GM12872 (cell line): ENCODE data around the gene NDOR1.

Experiments
- TF ChIP-seq, protein P1 (sequence below): IDR thresholded peaks from 3 replicates; pipeline ENCODE4 v1.5.1; 2011; ENCODE audit warnings: low read depth, mild to moderate bottlenecking, low read length, moderate library complexity; ENCODE audit not compliant: insufficient read depth

Gene NDOR1

DNA sequence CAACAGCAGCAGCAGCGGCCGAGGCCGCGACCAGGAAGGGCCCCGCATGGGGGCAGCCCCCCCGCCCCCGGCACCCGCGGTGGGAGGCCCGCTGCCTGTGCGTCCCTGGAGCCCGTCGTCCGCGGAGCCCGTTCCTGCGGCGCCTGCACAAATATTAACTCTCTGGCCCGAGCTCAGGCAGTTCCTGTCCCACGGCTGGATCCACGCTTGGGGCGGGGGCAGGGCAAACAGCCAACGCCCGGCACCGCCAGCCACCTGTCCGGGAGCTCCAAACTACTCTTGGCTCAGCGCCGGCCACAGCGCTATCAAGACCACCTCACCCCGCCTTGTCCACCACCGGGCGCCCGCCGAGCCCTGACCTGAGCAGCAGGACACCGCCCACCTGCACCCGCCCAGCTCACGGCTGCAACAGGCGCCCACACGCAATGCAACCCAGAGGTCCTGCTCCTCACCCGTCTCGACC lies 35.6 kb upstream of the NDOR1 start, which contains the start of gene LRRC26:
TSS of gene LRRC26 (minus strand) at position 156 of the 463 bp plus-strand sequence. CDS start at position 48, 108 bp downstream.
- TF ChIP-seq, protein P1, sequence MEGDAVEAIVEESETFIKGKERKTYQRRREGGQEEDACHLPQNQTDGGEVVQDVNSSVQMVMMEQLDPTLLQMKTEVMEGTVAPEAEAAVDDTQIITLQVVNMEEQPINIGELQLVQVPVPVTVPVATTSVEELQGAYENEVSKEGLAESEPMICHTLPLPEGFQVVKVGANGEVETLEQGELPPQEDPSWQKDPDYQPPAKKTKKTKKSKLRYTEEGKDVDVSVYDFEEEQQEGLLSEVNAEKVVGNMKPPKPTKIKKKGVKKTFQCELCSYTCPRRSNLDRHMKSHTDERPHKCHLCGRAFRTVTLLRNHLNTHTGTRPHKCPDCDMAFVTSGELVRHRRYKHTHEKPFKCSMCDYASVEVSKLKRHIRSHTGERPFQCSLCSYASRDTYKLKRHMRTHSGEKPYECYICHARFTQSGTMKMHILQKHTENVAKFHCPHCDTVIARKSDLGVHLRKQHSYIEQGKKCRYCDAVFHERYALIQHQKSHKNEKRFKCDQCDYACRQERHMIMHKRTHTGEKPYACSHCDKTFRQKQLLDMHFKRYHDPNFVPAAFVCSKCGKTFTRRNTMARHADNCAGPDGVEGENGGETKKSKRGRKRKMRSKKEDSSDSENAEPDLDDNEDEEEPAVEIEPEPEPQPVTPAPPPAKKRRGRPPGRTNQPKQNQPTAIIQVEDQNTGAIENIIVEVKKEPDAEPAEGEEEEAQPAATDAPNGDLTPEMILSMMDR, result no peak

DNA sequence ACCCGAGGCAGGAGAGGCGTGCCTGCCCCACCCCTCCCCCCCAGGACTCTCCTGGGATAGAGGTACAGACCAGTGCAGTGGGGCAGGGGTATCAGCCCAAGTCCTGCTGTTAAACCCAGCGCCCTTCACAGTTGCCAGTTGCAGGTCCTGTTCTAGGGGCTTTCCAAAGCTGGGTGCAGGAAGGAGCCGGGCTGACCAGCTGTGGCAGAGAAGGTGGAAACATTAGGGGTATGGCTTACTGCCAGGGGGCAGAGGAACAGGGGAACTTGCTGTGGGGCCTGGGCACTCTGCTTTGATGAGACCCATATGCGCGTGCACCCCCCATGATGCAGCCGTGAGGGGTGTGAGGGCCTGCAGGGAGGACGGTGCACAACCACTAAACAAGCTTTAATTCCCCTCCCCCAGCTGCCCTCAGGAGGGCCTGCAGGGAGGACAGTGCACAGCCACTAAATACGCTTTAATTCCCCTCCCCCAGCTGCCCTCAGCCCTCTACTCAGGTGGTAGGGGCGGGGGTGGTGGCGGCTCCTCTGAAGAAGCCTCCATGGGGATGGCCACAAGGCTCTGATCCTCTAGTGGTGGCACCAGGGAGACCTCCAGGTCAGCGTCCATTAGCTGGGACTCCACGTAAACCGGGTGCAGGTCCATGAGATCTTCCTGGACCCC lies 34.9 kb upstream of the NDOR1 start:
- TF ChIP-seq, protein P1, result no peak

DNA sequence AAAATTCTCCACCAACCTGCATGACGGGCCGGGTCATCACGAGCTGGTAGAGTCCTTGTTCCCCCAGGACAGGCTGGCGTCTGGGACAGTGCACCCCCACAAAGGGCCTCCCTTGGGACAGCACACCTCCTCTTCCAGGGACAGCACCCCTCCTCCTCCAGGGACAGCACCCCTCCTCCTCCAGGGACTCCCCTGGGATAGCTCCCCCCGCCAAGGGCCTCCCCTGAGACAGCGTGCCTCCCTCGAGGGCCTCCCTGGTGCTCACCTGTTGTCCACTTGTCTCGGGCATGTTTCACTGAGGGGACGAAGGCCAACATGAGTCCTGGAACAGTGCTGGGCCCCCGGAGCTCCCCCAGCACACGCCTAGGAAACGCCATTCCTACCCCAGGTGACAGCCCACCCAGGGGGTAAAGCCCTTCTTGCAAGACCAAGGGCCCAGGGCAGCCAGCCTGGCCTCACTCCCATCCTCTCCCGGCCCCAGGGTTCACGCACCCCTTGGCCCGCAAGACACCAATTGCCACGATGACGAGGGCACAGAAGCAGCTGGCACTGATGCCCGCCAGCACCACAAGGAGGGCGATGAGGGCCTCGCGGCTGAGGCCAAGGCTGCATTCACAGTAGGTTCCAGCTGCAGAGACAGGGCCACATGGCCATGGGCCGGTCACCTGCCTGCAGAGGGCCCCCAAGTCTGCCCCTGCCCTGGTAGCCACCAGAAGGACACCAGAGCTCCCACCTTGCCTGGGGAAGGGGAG lies 34.2 kb upstream of the NDOR1 start:
- TF ChIP-seq, protein P1, result no peak

DNA sequence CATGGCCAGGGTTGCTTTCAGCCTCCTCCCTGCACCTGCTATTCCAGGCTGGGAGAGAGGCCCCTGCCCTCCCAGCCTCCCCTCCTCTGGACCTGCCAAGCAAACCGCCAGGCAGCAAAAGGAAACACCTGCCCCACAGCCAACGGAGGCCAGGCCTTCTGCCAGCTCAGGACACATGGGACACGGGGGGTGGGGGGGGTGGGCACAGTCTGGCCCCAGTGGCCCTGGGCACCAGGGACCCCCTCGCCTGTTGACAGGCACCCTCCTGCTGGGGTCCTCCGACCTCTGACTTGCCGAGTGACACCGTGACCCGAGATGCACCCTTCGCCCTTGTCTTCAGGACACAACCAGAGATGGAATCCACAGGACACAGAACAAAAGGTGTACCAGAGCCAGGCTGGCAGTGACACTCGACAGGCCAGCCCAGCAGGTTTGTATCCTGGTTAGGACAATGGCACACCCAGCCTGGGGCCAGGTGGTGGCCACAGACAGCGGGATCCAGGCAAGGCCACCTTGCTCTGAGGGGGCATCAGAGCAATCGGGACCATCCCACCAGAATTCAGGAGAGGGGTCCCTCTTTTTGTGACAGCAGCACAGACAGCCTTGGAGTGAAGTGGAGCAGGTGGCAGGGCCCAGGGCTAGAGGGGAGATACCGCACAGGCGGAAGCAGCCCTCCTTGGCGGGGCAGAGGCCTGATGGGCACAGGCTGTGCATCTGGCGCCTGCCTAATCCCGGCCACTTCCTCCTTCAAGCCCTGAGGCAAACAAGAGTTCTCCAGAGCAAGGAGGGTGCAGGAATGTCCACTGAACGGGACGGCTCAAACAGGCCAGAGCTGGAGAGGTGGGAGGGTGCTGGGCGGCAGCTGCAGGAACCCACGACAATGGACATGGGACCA lies 32.4 kb upstream of the NDOR1 start:
- TF ChIP-seq, protein P1, result no peak

DNA sequence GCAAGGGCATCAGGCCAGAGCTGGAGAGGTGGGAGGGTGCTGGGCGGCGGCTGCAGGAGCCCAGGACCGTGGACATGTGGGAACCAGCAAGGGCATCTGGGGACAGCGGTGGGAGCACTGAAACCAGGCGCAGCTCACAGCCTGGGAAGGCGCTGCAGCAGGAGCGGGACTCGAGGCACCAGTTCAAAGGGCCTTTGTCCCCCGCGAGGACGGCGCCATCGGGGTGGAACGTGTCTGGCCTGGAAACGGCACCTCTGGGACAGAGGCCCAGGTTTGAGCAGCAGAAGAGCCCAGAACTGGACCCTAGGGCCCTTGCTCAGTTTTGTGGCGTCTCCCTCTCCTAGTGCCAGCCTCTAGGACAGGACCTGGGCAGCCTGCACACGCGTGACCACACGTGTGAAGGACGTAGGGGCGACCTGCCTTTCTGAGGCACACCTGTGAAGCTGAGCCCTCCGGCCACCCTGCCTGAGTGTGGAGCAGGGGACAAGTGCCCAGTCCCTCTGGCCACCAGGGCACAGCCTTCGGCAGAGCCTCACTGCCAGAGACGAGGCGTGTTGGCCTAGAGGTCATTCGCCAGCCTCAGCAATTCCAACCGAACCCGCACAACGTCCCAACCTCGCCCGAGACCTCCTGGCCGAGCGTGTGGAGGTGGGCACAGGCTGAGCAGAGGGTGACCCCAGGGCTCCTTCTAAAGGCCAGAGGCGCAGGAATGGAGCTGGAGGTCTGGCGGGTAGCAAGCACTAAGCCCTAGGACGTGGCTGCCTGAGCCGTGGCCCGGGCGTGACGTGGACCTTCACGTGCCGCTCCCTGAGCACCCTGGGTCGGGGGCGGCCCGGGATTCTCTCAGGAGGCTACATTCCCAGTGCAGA lies 31.5 kb upstream of the NDOR1 start:
- TF ChIP-seq, protein P1, result no peak

DNA sequence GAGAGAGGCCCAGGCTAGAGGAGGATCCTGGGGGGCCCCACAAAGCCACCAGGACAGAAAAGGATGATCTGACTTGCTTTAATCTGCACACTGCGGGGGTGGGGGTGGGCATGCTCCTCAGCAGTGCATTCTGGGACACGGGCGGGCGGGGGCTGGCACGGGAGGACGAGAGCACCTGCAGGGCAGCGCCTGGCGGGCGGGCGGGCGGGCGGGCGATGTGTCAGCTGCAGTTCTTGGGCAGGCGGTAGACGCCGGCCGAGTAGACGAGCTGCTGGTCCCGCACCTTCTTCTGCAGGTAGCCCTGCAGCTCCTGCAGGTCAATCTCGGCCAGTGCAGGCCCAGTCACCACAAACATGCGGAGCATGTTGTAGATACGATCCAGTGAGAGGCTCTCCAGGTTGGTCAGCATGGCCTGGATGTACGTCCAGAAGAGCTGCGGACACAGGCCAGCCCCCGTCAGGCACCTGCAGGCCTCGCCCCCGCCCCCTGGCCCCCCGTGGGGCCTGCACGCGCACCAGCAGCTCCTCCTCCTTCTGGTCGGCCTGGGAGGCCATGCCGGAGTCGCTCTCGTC lies 30.7 kb upstream of the NDOR1 start:
- TF ChIP-seq, protein P1, result no peak
